HepG2 (cell line): ENCODE measurements around the gene GMFB. TPM values are rescaled to one million over a fixed set of nuclear protein-coding genes. Genes with fewer than 3 reads are reported as not detected.
"Not testable (repeated sequence)": the region's sequence is repeated elsewhere in the genome, so short reads cannot be mapped to it uniquely, and the experiment has no call there.

ENCODE experiments used
- ATAC-seq: fragments of 200-7000 bp; cut with Tn5 transposase; 3 replicates; pipeline ENCODE4 v1.9.1; 2020; ENCODE audit warnings: mild to moderate bottlenecking, moderate library complexity
- BruUV-seq: library from RNA; stranded (reverse); fragments of 400-500 nt; replicated peaks from 2 replicates; lab custom pipeline; 2021; lab: Mats Ljungman, UMichigan
- CTCF ChIA-PET: fragments of 300-600 bp; formaldehyde crosslinking; extraction: SDS; loops from one replicate; lab custom pipeline; 2021; ENCODE audit warnings: low total read pairs, inconsistent platforms, low intra/inter-chr PET ratio; lab: Yijun Ruan, JAX
- POLR2A ChIA-PET: fragments of 350-600 bp; sonication (Branson Sonifier 250); formaldehyde crosslinking; loops from one replicate; lab custom pipeline; 2020; ENCODE audit warnings: antibody characterized with exemption, inconsistent platforms; lab: Yijun Ruan, JAX
- DNase-seq: peaks from one replicate; pipeline ENCODE4 v3.0.0-alpha.2; 2015; ENCODE audit warnings: low spot score
- FAIRE-seq: peaks from 3 replicates; lab custom pipeline; 2011; peaks lifted over from hg19 to GRCh38; lab: Jason Lieb, UNC
- H2AFZ ChIP-seq: one replicate; pipeline ENCODE4 v1.6.1; 2011; ENCODE audit warnings: low read length, inconsistent platforms
- H3K27ac ChIP-seq: fragments of 300-600 bp; 3 replicates; pipeline ENCODE4 v1.8.0; 2011; ENCODE audit warnings: mixed run types, mild to moderate bottlenecking, mixed read lengths, low read length, inconsistent platforms; ENCODE audit not compliant: insufficient read depth; ENCODE audit errors: extremely low read length
- H3K27me3 ChIP-seq, 2 experiments: fragments of 200-600 bp in 1 of 2; 2 replicates in 1 of 2; 3 replicates in 1 of 2; pipeline versions ENCODE4 v1.6.0 to v1.8.0; 2011; ENCODE audit warnings: low read length in 2 of 2, mild to moderate bottlenecking in 2 of 2, moderate library complexity in 2 of 2, inconsistent platforms in 1 of 2; ENCODE audit not compliant: insufficient read depth in 2 of 2, control insufficient read depth in 1 of 2
- H3K36me3 ChIP-seq, 2 experiments: fragments of 200-600 bp in 1 of 2; replicated peaks in 1 of 2; 2 replicates in 1 of 2; 3 replicates in 1 of 2; pipeline versions ENCODE4 v1.5.1 to v1.8.0; 2011; ENCODE audit warnings: low read length in 2 of 2, inconsistent platforms in 1 of 2; ENCODE audit not compliant: insufficient read depth in 2 of 2, control insufficient read depth in 1 of 2
- H3K4me1 ChIP-seq: 2 replicates; pipeline ENCODE4 v1.5.1; 2012; ENCODE audit warnings: low read length, inconsistent platforms; ENCODE audit not compliant: insufficient read depth
- H3K4me2 ChIP-seq: 2 replicates; pipeline ENCODE4 v1.6.0; 2011; ENCODE audit warnings: low read depth, low read length, inconsistent platforms
- H3K4me3 ChIP-seq, 3 experiments: fragments of 200-600 bp in 1 of 3; sonication (generic), shearing (Covaris generic) in 1 of 3; replicated peaks in 1 of 3; 2 replicates each; pipeline ENCODE4 v1.5.1; 2011 to 2016; ENCODE audit warnings: low read length in 3 of 3, inconsistent platforms in 2 of 3, low read depth in 2 of 3, mild to moderate bottlenecking in 2 of 3, control low read depth in 1 of 3, mixed read lengths in 1 of 3; ENCODE audit not compliant: insufficient read depth in 1 of 3
- H3K79me2 ChIP-seq: one replicate; pipeline ENCODE4 v1.6.1; 2011; ENCODE audit warnings: low read length, inconsistent platforms; ENCODE audit not compliant: insufficient read depth
- H3K9ac ChIP-seq: 2 replicates; pipeline ENCODE4 v1.6.0; 2011; ENCODE audit warnings: mild to moderate bottlenecking, low read depth, low read length, inconsistent platforms; ENCODE audit not compliant: insufficient read depth
- H3K9me3 ChIP-seq: 2 replicates; pipeline ENCODE4 v1.5.1; 2012; ENCODE audit warnings: mild to moderate bottlenecking, low read length
- H4K20me1 ChIP-seq: 2 replicates; pipeline ENCODE4 v1.6.0; 2011; ENCODE audit warnings: inconsistent platforms, mild to moderate bottlenecking, low read length, moderate library complexity; ENCODE audit not compliant: insufficient read depth
- HOXA5 ChIP-seq: sonication (generic); formaldehyde crosslinking; IDR thresholded peaks from 2 replicates; pipeline ENCODE4 v1.4.0; 2020; ENCODE audit warnings: missing genetic modification reagents
- ZNF280B ChIP-seq: sonication (generic); formaldehyde crosslinking; IDR thresholded peaks from 2 replicates; pipeline ENCODE4 v1.5.0; 2020; ENCODE audit warnings: missing genetic modification reagents, mild to moderate bottlenecking, borderline replicate concordance
- WGBS: methylation state at CpG from one replicate; pipeline ENCODE4 v1.1.6; 2017; ENCODE audit warnings: low lambda C conversion rate; 5-methylcytosine and 5-hydroxymethylcytosine counted together
- in situ Hi-C: cut with HindIII; loops from 2 replicates; pipeline ENCODE4 v1.10.0; 2017; ENCODE audit warnings: low pct_unique_long_range_greater_than_20kb; ENCODE audit not compliant: extremely low pct_ligation_motif_present
- intact Hi-C: fragments of 100-400 bp; cut with micrococcal nuclease; formaldehyde crosslinking; loops from one replicate; pipeline ENCODE4 v1.10.0; 2022; ENCODE audit not compliant: unreplicated experiment
- polyA plus RNA-seq, 8 experiments: library from polyadenylated mRNA; depleted of rRNA in 3 of 8; stranded (reverse) in 7 of 8; unstranded in 1 of 8; fragments of >200 nt; fragmentation: Illumina TruSeq in 4 of 8; extraction: Trizol in 4 of 8; gene quantifications; 2 replicates each; pipeline versions ENCODE4 v1.2.1 to v1.2.3, GENCODE V29; 2011 to 2016; ENCODE audit warnings: low read depth in 4 of 8, missing spikeins in 1 of 8, mixed read lengths in 1 of 8; ENCODE audit not compliant: insufficient read depth in 1 of 8
- total RNA-seq, 5 experiments: library from RNA; depleted of rRNA; stranded (reverse); fragments of >200 nt; fragmentation: Illumina TruSeq; extraction: Trizol; gene quantifications; 2 replicates each; pipeline ENCODE4 v1.2.3, GENCODE V29; 2016; ENCODE audit warnings: low read depth in 1 of 5
- TF ChIP-seq, protein P1 (sequence below): sonication (generic); formaldehyde crosslinking; IDR thresholded peaks from 2 replicates; pipeline ENCODE4 v1.9.0; 2022; ENCODE audit warnings: missing genetic modification reagents, mild to moderate bottlenecking, borderline replicate concordance

Gene GMFB
- total and polyA plus RNA-seq, 2 of the 13 experiments (the other 11 are each of a cell fraction or from before 2014, with no cell fraction given) = 17.3 to 68.2 TPM

DNA sequence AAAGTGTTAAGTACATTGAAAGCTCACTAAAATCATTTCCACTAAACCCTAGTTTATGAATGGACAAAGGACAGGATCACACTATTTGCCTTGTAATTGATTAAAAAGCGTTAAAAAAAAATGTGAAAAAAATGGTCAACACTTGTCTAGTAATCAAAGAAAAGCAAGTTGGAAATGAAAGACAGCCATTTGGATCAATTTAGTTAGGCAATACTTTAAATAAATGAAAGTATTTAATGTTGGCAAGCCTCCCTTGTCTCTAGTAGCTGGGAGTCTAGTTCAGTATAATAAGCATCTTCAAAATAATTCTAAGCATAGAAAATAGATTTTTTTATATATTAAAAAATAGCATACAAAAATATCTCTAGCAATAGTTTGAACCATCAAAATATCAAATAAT is 33.4 kb downstream of the GMFB start:
- Histone ChIP-seq H3K4me2 (no peak overlapping the region), H3K36me3 (no peaks in the 10 kb centered on the region), H3K4me3 (no peak overlapping the region), H3K27ac (no peak overlapping the region), H4K20me1 (no peaks in the 10 kb centered on the region), H3K9ac (no peak overlapping the region), H3K4me1 (peaks cover 44% of the 10 kb centered on the region), H3K27me3 (no peaks in the 10 kb centered on the region), H3K9me3 (peaks cover 16% of the 10 kb centered on the region), H3K79me2 (no peaks in the 10 kb centered on the region), H2AFZ (no peak overlapping the region)
- POLR2A ChIA-PET = interaction anchor here (1.0 kb wide), 1 partner anchor 16 kb away, joined by 3 read pairs; no protein-coding TSS in a partner anchor
- TF ChIP-seq ZNF280B (no peak), HOXA5 (CRISPR knock-in tag) (no peak)
- TF ChIP-seq, protein P1, sequence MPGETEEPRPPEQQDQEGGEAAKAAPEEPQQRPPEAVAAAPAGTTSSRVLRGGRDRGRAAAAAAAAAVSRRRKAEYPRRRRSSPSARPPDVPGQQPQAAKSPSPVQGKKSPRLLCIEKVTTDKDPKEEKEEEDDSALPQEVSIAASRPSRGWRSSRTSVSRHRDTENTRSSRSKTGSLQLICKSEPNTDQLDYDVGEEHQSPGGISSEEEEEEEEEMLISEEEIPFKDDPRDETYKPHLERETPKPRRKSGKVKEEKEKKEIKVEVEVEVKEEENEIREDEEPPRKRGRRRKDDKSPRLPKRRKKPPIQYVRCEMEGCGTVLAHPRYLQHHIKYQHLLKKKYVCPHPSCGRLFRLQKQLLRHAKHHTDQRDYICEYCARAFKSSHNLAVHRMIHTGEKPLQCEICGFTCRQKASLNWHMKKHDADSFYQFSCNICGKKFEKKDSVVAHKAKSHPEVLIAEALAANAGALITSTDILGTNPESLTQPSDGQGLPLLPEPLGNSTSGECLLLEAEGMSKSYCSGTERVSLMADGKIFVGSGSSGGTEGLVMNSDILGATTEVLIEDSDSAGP (CRISPR knock-in tag) = no peak
- CTCF ChIA-PET = no interaction called here
- intact Hi-C loops = no loop called here
- no TSS peak for BruUV-seq
- WGBS = 34% methylated on average over 1 of the region's 1 CpG
- no peak for DNase-seq
- ATAC-seq = no peak
- FAIRE-seq = no peak
- in situ Hi-C loops = no loop called here

GRCh38 chr14:54453990-54454389 is 34.8 kb downstream of the GMFB start:
- H3K27ac ChIP-seq, in situ Hi-C loops, H3K27me3 ChIP-seq, H3K36me3 ChIP-seq, FAIRE-seq, ATAC-seq, DNase-seq, H3K4me2 ChIP-seq, BruUV-seq, H4K20me1 ChIP-seq, H3K9ac ChIP-seq, H2AFZ ChIP-seq, H3K9me3 ChIP-seq, H3K79me2 ChIP-seq, CTCF ChIA-PET, H3K4me3 ChIP-seq, intact Hi-C loops: not testable (repeated sequence)
- WGBS = 59% methylated on average over 5 of the region's 5 CpGs
- POLR2A ChIA-PET = interaction anchor here (0.6 kb wide), 1 partner anchor 16 kb away, joined by 3 read pairs; no protein-coding TSS in a partner anchor
- peaks cover 46% of the 10 kb centered on the region for H3K4me1 ChIP-seq
